ENCODE data around the gene FOXN3.
"Not testable (repeated sequence)": the region's sequence is repeated elsewhere in the genome, so short reads cannot be mapped to it uniquely, and the experiment has no call there.

Gene FOXN3

GRCh38 chr14:89303456-89304435 is 113.3 kb downstream of the FOXN3 start:
- peak; percentile 91 for DNase-seq (ENCODE audit: low read depth)

DNA sequence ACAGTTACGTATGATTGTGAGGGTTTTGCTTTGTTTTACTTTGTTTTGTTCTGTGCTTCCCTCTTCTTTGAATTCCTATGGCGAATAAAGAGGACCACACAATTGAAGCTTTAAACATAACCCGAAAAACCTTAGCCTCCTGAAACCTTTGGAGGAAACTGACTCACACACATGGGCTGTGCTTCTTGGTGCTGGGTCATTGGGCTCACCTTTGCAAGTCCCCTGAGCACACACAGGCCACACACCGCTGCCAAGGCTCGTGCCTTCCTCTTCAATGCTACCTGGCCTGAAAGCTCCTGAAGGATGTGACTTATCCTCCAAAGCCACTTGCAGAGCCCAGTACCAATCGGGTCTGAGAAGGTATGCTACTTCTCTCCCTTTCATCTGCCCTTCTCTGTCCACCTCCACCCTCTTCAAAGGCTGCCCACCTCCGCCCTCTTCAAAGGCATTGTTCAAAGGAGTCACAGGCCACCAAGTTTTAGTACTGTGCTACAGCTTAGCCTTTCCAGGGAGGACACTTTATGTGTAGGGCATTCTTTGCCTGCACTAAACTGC is 114.6 kb downstream of the FOXN3 start:
- DNase-seq (ENCODE audit: low read depth) = no peak

DNA sequence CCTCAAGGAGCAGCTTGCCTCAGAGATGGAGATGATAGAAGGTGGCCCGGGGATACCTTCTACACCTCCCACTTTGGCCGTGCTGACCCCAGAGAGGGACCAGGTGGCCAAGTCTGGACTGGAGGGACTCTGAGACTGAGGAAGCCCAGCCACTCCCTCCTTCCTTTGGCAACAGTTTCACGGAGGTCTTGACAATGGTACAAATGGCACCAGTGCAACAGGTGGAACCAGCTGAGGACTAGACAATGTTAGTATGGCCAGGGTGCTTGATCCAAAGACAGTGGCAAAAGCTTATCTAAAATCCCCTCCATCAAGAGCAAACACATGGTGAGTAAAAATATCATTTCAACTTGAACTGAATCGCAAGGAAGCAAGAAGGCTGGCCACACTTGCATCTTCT is 117.4 kb downstream of the FOXN3 start:
- DNase-seq (ENCODE audit: low read depth) = no peak

- DNase-seq (ENCODE audit: low read depth) = no peak
Measured at GRCh38 chr14:89298056-89298834, 118.8 kb downstream of the FOXN3 start.

GRCh38 chr14:89296281-89296745 is 120.7 kb downstream of the FOXN3 start:
- no peak for DNase-seq (ENCODE audit: low read depth)

GRCh38 chr14:89294872-89295271 is 122.2 kb downstream of the FOXN3 start:
- no peak for DNase-seq (ENCODE audit: low read depth)

- not testable (repeated sequence) for DNase-seq (ENCODE audit: low read depth)
Measured at GRCh38 chr14:89294469-89294868, 122.6 kb downstream of the FOXN3 start.

DNA sequence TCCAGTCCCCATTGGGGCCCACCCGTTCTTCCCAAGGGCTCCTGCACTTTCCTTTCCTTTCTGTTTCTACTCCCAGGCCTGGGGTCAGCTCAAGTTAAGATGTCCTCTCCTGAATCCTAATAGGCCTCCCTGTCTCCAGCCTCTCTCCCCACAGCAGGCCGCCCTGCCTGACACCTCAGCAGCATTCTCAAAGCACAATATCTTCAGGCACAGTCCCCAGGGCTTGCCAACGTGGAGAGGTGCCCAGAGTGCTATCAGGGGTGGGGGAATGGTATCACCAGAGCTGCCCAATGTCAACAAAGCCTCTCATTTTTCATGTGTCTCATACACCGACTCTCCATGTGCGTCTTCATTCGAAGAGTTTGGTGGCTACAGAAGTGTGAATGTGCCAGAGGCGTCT is 123.0 kb downstream of the FOXN3 start:
- no peak for DNase-seq (ENCODE audit: low read depth)

DNA sequence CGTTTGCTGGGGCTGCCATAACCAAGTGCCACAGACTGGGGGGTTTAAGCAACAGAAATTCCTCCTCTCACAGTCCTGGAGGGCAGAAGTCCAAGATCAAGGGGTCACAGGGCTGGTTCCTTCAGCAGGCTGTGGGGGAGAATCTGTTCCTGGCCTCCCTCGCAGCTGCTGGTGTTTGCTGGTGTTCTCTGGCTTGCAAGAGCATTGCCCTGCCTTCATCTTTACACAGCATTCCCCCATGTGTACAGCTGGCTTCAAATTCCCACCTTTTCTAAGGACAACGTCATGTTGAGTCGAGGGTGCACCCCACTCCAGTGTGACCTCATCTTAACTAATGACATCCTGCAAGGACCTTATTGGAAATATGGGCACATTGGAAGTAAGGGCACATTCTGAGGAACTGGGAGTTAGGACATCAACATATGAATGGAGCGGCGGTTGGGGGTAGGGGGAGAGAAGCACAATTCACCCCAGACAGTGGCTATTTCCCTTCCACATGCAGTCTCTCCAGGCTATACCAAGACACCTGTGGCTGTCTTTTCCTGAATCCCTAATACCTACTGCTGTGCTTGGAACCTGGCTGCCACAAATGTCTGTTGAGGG is 123.6 kb downstream of the FOXN3 start:
- no peak for DNase-seq (ENCODE audit: low read depth)

- DNase-seq (ENCODE audit: low read depth) = no peak
Measured at GRCh38 chr14:89292579-89293313, 124.3 kb downstream of the FOXN3 start.

DNA sequence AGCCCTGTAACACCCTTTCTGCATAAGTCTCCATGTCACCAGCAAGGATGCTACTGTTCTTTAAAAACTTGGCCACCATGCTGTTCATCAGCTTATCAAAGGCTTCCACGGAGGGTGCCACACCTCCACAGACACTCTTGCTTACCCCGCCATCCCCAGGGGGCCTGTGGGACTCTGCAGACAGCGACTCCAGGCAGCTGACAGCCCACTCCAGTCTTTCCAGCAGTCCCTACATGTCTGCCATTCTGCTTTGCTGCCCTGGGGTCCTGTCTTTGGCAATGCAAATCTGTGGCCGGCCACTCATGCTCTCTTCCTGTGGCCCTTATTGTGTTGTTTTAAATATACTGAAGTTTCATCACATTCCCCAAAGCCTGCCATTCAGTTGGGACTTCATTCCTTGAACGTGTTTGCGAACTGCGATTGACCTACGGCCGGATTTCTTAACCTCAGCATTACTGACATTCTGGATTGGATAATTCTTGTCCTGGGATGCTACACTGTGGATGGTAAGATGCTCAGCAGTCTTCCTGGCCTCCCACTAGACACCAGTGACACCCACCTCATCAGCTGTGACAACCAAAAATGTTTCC is 125.6 kb downstream of the FOXN3 start:
- DNase-seq (ENCODE audit: low read depth) = no peak

DNA sequence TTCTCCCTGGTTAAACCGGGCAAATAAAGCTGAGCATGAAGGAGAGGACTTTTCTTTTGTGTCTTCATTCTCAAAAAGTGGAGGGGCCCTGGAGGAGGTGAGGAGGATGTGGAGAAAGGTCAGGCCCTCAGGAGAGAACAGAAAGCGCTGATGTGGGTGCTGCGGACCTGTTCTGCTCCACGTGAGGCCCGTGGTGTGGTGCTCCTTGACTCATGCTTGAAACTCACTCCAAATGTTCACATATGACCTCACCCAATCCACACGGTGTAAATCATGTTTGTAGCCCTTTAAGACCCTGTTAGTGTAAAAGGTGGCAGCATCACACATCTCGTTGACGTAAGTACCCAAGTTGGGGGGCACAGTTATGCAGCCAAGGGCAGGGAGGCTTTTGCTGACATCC is 126.2 kb downstream of the FOXN3 start:
- no peak for DNase-seq (ENCODE audit: low read depth)

- no peak for DNase-seq (ENCODE audit: low read depth)
Measured at GRCh38 chr14:89289477-89289876, 127.6 kb downstream of the FOXN3 start.

GRCh38 chr14:89288114-89288513 is 128.9 kb downstream of the FOXN3 start:
- DNase-seq (ENCODE audit: low read depth) = no peak

DNA sequence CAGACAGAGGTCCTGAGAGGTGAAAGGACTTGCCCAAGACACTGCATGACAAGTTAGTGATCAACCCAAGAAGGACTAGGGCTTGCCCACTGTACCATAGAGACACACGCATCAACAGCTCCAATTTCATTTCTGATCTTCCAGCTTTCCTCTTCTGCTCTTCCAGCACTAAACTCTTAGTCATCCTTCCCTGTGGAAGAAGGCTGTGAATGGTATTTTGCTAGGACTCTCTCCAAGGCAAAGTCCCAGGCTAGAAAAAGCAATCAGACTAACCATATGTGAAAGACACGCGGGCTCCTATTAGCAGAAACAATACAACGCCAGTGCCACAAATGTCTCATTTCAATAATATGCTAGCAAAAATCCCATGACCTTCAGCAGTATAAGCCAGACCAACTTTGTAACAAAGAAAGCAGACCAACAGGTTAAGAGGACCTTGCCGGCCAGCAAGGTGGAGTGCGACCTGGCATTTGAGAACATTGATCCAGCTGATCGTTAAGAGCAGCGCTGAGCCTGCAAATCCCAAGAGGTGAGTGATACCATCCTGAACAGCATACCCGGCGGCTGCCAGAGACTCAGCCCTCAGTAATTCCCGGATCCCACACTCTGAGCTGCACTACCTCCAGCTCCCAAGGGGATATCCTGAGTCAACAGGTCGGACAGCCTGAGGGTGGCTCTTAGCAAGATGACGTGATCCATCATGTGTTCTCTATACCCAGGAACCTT is 132.5 kb downstream of the FOXN3 start:
- DNase-seq (ENCODE audit: low read depth) = peak; percentile 58

GRCh38 chr14:89283327-89284060 is 133.5 kb downstream of the FOXN3 start:
- no peak for DNase-seq (ENCODE audit: low read depth)

DNA sequence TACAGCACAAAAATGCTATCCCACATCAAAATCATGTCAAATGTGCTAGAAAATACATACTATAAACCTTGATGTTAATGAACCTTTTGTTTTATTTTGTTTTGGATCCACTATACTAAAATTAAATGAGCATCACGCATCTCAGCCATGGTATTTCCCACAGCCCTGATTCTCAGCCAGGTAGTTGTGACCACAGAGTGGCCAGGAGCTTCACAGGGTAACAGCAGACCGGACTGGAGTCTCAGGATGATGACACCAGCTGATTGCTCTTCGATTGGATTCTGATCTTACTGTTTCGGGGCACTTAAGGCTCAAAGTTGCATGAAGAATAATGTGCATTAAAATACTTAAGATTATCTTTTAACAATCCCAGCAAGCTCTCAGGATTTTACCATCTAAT is 134.8 kb downstream of the FOXN3 start:
- no peak for DNase-seq (ENCODE audit: low read depth)

- no peak for DNase-seq (ENCODE audit: low read depth)
Measured at GRCh38 chr14:89280600-89280999, 136.4 kb downstream of the FOXN3 start.

DNA sequence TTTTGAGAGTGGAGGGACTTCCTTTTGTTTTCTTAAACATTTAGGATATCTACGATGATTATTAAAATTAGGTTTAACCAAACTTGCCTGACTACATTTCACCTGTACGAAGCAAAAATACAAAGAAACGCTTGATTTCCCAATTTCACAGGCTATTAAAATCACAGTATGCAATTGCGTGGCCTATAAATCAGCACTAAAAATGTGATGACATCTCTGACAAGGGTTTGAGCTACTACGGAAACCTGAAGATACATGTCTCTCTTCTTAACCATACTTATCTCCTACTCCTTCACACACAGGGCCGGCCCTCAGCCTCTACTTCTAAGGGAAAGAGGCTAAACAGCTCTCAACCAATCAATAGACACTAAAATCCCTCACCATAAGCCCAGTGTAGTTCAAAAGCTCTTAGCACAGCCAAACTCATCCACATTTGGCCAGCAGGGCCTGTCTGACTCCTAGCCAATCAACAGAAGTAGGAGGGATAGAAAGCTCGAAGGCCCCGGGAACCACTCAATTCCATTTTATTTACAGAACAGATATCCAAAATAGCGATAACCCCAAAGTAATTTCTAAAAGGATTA is 137.3 kb downstream of the FOXN3 start:
- no peak for DNase-seq (ENCODE audit: low read depth)

Measured in EH (cell line).